ENCODE measurements around the gene REC8. TPM values are rescaled to one million over a fixed set of nuclear protein-coding genes. Genes with fewer than 3 reads are reported as not detected.
A peak's percentile ranks its signal among the peaks of the same experiment; 100 is the strongest.

Gene REC8
- total and polyA plus RNA-seq, 2 of the 4 experiments (the other 2 are of a cell fraction) = 0.36 to 3.5 TPM

GRCh38 chr14:24186831-24187538 lies 15.1 kb downstream of the REC8 start:
- no peak overlapping the region for H3K18ac ChIP-seq (ENCODE audit: low read depth, low read length)
- H2BK5ac ChIP-seq (ENCODE audit: low read depth, low read length, poor library complexity, severe bottlenecking) = no peak overlapping the region
- H4K5ac ChIP-seq (ENCODE audit: low read depth, low read length) = no peak overlapping the region
- H3K9me1 ChIP-seq (ENCODE audit: insufficient read depth, low read length) = peaks cover 18% of the 10 kb centered on the region
- no peak overlapping the region for H4K8ac ChIP-seq (ENCODE audit: low read depth in 2 of 2, low read length in 2 of 2)
- H3K4me2 ChIP-seq (ENCODE audit: low read depth, low read length) = no peak overlapping the region
- H3K27ac ChIP-seq (ENCODE audit: insufficient read depth, low read length) = no peak overlapping the region
- no peaks in the 10 kb centered on the region for H3K27me3 ChIP-seq (ENCODE audit: control insufficient read depth, insufficient read depth, low read length)
- H3K9me3 ChIP-seq (ENCODE audit: control insufficient read depth, insufficient read depth, low read length) = no peaks in the 10 kb centered on the region
- in situ Hi-C loops (cut with MboI; ENCODE audit: low sequenced_read_pairs) (no loop called here), intact Hi-C loops (cut with micrococcal nuclease) (no loop called here), dilution Hi-C loops (cut with HindIII; ENCODE audit: low sequenced_read_pairs, unreplicated experiment) (no loop called here)
- H3K9ac ChIP-seq (ENCODE audit: low read depth, low read length) = no peak overlapping the region
- H4K91ac ChIP-seq (ENCODE audit: insufficient read depth, low read depth, low read length) = no peak overlapping the region
- no peak overlapping the region for H2BK20ac ChIP-seq (ENCODE audit: low read depth, low read length)
- peaks cover 17 to 59% of the 10 kb centered on the region in 2 experiments for H3K79me1 ChIP-seq (ENCODE audit: low read depth in 1 of 2, low read length in 2 of 2)
- H3K14ac ChIP-seq (replicated peaks; ENCODE audit: low read depth, low read length) = no peak overlapping the region
- H3K4me1 ChIP-seq (ENCODE audit: control insufficient read depth, insufficient read depth, low read length) = peaks cover 4% of the 10 kb centered on the region
- H3K36me3 ChIP-seq (ENCODE audit: control insufficient read depth, insufficient read depth, low read length) = peaks cover 54% of the 10 kb centered on the region
- BruUV-seq (replicated peaks) = no TSS peak
- H3K4ac ChIP-seq (ENCODE audit: low read depth, low read length) = no peak overlapping the region
- H4K20me1 ChIP-seq (ENCODE audit: insufficient read depth, low read length) = no peaks in the 10 kb centered on the region
- ChIA-PET POLR2A (ENCODE audit: unreplicated experiment) (no interaction called here), CTCF (no interaction called here)
- TF ChIP-seq NFE2L2 (IDR thresholded peaks at IDR 0.05; ENCODE audit: low read depth, low read length) (no peak), CEBPB (IDR thresholded peaks at IDR 0.05; ENCODE audit: low read depth, low read length) (no peak), BHLHE40 (IDR thresholded peaks at IDR 0.05; ENCODE audit: low read depth, low read length) (no peak), MAFK (IDR thresholded peaks at IDR 0.05; ENCODE audit: low read depth, low read length) (no peak), FOS (IDR thresholded peaks at IDR 0.05; ENCODE audit: low read depth, low read length) (no peak), MAZ (IDR thresholded peaks at IDR 0.05; ENCODE audit: borderline replicate concordance, low read depth, low read length) (no peak), RFX5 (IDR thresholded peaks at IDR 0.05; ENCODE audit: low read depth, low read length) (no peak), RAD21 (IDR thresholded peaks at IDR 0.05; ENCODE audit: low read length) (no peak), POLR2A (IDR thresholded peaks at IDR 0.05; ENCODE audit: low read depth, low read length) (no peak), CHD1 (IDR thresholded peaks at IDR 0.05; ENCODE audit: low read depth, low read length) (no peak), CTCF (conservative IDR thresholded peaks at IDR 0.05; ENCODE audit: low read depth, low read length) (no peak), RCOR1 (IDR thresholded peaks at IDR 0.05; ENCODE audit: insufficient replicate concordance, low read length) (no peak), MXI1 (IDR thresholded peaks at IDR 0.05; ENCODE audit: borderline replicate concordance, low read depth, low read length) (no peak), SMC3 (IDR thresholded peaks at IDR 0.05; ENCODE audit: low read depth, low read length) (no peak)
- TF ChIP-seq, protein P1, sequence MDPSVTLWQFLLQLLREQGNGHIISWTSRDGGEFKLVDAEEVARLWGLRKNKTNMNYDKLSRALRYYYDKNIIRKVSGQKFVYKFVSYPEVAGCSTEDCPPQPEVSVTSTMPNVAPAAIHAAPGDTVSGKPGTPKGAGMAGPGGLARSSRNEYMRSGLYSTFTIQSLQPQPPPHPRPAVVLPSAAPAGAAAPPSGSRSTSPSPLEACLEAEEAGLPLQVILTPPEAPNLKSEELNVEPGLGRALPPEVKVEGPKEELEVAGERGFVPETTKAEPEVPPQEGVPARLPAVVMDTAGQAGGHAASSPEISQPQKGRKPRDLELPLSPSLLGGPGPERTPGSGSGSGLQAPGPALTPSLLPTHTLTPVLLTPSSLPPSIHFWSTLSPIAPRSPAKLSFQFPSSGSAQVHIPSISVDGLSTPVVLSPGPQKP (IDR thresholded peaks at IDR 0.05; ENCODE audit: borderline replicate concordance, low read depth, low read length) = no peak
- TF ChIP-seq, protein P2, sequence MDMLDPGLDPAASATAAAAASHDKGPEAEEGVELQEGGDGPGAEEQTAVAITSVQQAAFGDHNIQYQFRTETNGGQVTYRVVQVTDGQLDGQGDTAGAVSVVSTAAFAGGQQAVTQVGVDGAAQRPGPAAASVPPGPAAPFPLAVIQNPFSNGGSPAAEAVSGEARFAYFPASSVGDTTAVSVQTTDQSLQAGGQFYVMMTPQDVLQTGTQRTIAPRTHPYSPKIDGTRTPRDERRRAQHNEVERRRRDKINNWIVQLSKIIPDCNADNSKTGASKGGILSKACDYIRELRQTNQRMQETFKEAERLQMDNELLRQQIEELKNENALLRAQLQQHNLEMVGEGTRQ (IDR thresholded peaks at IDR 0.05; ENCODE audit: low read depth, low read length) = no peak
- H3K23ac ChIP-seq (ENCODE audit: low read depth, low read length) = no peak overlapping the region
- WGBS, 2 experiments (ENCODE audit: extremely low coverage in 2 of 2, insufficient read length in 1 of 2) = 100% methylated on average over 3 of the region's 10 CpGs; no CpG with 5 or more reads in 1 of the 2 experiments
- no peak overlapping the region for H2BK120ac ChIP-seq (ENCODE audit: low read depth, low read length)
- no peak overlapping the region for H3K56ac ChIP-seq (ENCODE audit: extremely low read depth, insufficient read depth, low read length)
- DNase-seq (no peak), ATAC-seq (ENCODE audit: low read depth) (no peak)
- no peak overlapping the region for H2AFZ ChIP-seq (replicated peaks; ENCODE audit: low read length, poor library complexity)
- no peak overlapping the region for H2AK5ac ChIP-seq (ENCODE audit: low read depth, low read length)
- H2BK15ac ChIP-seq (ENCODE audit: low read depth, low read length) = no peak overlapping the region
- H2AK9ac ChIP-seq (replicated peaks; ENCODE audit: low read depth, low read length, poor library complexity) = peak overlapping the region; percentile 99
- no peak overlapping the region for H3K4me3 ChIP-seq (ENCODE audit: insufficient read depth, low read depth, low read length)
